Nephron (organoid): Measurements from ENCODE around the gene SFXN1.

Experiments
- H3K27ac Mint-ChIP-seq, 3 experiments: 2 replicates each; pipeline ENCODE4 v1.8.0; 2020; ENCODE audit warnings: mixed read lengths in 3 of 3, mild to moderate bottlenecking in 2 of 3, moderate library complexity in 1 of 3
- H3K27me3 Mint-ChIP-seq: 2 replicates; pipeline ENCODE4 v1.8.0; 2021; ENCODE audit warnings: low read depth, mild to moderate bottlenecking, moderate library complexity, mixed read lengths
- H3K36me3 Mint-ChIP-seq: 2 replicates; pipeline ENCODE4 v1.8.0; 2020; ENCODE audit warnings: low read depth, mixed read lengths
- H3K4me1 Mint-ChIP-seq: 2 replicates; pipeline ENCODE4 v1.8.0; 2020; ENCODE audit warnings: mixed read lengths
- H3K4me3 Mint-ChIP-seq, 3 experiments: 2 replicates each; pipeline ENCODE4 v1.8.0; 2020; ENCODE audit warnings: mild to moderate bottlenecking in 3 of 3, mixed read lengths in 3 of 3, moderate library complexity in 2 of 3
- H3K9me3 Mint-ChIP-seq: 2 replicates; pipeline ENCODE4 v1.8.0; 2020; ENCODE audit warnings: mixed read lengths
- TF ChIP-seq, protein P1 (sequence below), 3 experiments: fragments of 200-600 bp; sonication (generic); IDR thresholded peaks; one replicate each; pipeline ENCODE4 v1.5.0; 2021; ENCODE audit warnings: antibody characterized with exemption in 3 of 3; ENCODE audit not compliant: unreplicated experiment in 3 of 3

The SFXN1 gene

DNA sequence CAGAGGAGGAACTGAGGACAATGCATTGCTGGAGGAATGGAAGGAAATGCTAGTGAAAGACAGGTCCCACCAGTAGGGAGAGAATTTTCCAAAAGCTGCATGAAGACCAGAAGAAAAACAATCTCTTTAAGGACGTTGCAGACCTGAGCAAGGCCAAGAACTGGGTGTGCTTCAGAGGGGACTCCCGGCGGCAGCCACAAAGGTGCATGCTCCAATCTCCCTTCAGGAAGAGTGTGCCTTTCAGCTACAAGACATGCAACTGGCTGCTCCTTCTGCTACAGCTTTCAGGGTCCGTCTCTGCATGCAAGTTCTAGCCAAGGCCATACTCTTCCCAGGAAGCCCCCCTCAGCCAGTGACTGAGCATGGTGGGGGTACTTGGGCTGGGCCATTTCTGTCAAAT, 62.9 kb downstream of the SFXN1 start:
- Mint-ChIP-seq H3K27me3 (peaks cover 21% of the 10 kb centered on the region), H3K4me3 (no peak overlapping the region), H3K27ac (no peak overlapping the region), H3K4me1 (no peaks in the 10 kb centered on the region), H3K36me3 (no peaks in the 10 kb centered on the region), H3K9me3 (no peaks in the 10 kb centered on the region)
- TF ChIP-seq, protein P1, sequence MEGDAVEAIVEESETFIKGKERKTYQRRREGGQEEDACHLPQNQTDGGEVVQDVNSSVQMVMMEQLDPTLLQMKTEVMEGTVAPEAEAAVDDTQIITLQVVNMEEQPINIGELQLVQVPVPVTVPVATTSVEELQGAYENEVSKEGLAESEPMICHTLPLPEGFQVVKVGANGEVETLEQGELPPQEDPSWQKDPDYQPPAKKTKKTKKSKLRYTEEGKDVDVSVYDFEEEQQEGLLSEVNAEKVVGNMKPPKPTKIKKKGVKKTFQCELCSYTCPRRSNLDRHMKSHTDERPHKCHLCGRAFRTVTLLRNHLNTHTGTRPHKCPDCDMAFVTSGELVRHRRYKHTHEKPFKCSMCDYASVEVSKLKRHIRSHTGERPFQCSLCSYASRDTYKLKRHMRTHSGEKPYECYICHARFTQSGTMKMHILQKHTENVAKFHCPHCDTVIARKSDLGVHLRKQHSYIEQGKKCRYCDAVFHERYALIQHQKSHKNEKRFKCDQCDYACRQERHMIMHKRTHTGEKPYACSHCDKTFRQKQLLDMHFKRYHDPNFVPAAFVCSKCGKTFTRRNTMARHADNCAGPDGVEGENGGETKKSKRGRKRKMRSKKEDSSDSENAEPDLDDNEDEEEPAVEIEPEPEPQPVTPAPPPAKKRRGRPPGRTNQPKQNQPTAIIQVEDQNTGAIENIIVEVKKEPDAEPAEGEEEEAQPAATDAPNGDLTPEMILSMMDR (IDR thresholded peaks at IDR 0.05; ENCODE audit: unreplicated experiment in 3 of 3) = no peak

DNA sequence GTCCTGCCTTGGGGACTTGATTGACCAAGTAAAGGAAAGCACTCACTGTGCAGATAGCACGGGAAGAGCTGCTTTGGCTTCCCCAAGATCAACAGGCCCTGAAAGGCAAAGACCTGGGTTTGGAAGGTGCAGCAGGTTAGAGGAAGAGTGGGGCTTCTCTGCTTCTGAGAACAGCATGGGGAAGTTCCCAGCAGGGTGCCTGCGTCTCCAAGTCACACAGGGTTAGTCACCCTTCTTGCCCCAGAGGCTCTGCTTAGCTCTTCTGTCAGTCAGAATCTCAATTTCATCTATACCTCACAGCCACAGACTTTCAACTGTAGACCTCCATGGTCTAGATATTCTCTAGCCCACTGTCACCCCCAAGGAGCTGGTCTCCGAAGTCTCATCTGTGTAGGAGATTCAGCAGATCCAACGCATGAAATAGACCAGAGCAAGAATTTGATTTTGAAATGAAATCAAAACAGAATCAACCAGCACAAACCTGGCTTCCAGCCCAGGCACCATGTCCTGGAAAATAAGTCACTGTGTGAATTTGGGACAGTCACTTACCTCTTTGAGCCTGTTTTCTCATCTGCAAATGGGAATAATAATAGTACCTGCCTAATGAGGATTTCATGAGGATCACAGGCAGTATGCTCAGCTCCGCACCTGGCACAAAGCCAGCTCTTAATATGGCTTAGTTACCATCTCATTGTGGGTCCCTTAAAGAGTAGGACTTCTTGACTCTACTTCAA, 64.0 kb downstream of the SFXN1 start:
- Mint-ChIP-seq H3K9me3 (no peaks in the 10 kb centered on the region), H3K27me3 (peaks cover 24% of the 10 kb centered on the region), H3K36me3 (no peaks in the 10 kb centered on the region), H3K4me1 (no peaks in the 10 kb centered on the region), H3K4me3 (no peak overlapping the region), H3K27ac (no peak overlapping the region)
- TF ChIP-seq, protein P1 (IDR thresholded peaks at IDR 0.05; ENCODE audit: unreplicated experiment in 3 of 3) = no peak

GRCh38 chr5:175542966-175543235, 64.5 kb downstream of the SFXN1 start:
- no peak overlapping the region for H3K4me3 Mint-ChIP-seq
- H3K27ac Mint-ChIP-seq = no peak overlapping the region

GRCh38 chr5:175544108-175544511, 65.8 kb downstream of the SFXN1 start:
- no peak overlapping the region for H3K4me3 Mint-ChIP-seq
- TF ChIP-seq, protein P1 (IDR thresholded peaks at IDR 0.05; ENCODE audit: unreplicated experiment in 3 of 3) = no peak
- peaks cover 33% of the 10 kb centered on the region for H3K27me3 Mint-ChIP-seq
- H3K4me1 Mint-ChIP-seq = no peaks in the 10 kb centered on the region
- H3K36me3 Mint-ChIP-seq = no peaks in the 10 kb centered on the region
- H3K9me3 Mint-ChIP-seq = no peaks in the 10 kb centered on the region
- no peak overlapping the region for H3K27ac Mint-ChIP-seq

More at GRCh38 chr5:175542966-175543235, 64.5 kb downstream of the SFXN1 start:
- Mint-ChIP-seq H3K4me1 (no peaks in the 10 kb centered on the region), H3K9me3 (no peaks in the 10 kb centered on the region), H3K36me3 (no peaks in the 10 kb centered on the region), H3K27me3 (peaks cover 25% of the 10 kb centered on the region)
- TF ChIP-seq, protein P1 (IDR thresholded peaks at IDR 0.05; ENCODE audit: unreplicated experiment in 3 of 3) = no peak

DNA sequence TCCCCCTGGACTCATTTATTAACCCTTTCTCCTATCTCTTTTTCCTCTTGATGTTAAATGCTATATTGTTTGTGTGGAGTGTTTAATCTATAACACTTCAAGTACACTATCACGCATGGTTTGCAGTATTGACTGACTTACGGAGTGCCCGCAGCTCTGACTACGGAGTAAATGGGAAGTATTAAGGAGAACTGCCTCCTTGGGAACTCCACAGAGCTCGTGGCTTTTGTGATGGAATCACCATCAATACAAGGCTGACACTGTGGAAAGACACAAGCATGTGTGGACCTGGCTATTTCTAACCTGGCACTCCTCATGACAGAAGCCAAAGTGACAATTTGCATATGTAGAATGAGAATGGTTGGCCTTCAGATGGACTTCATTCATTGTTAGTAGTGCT, 66.2 kb downstream of the SFXN1 start:
- TF ChIP-seq, protein P1 (IDR thresholded peaks at IDR 0.05; ENCODE audit: unreplicated experiment in 3 of 3) = no peak
- no peak overlapping the region for H3K4me3 Mint-ChIP-seq

GRCh38 chr5:175547842-175548241, 69.5 kb downstream of the SFXN1 start:
- H3K9me3 Mint-ChIP-seq = no peaks in the 10 kb centered on the region
- TF ChIP-seq, protein P1 (IDR thresholded peaks at IDR 0.05; ENCODE audit: unreplicated experiment in 3 of 3) = no peak
- H3K4me1 Mint-ChIP-seq = no peaks in the 10 kb centered on the region
- H3K4me3 Mint-ChIP-seq = no peak overlapping the region
- H3K36me3 Mint-ChIP-seq = no peaks in the 10 kb centered on the region
- H3K27ac Mint-ChIP-seq = no peak overlapping the region
- peaks cover 25% of the 10 kb centered on the region for H3K27me3 Mint-ChIP-seq

More for the DNA sequence above, 66.2 kb downstream of the SFXN1 start:
- H3K36me3 Mint-ChIP-seq = no peaks in the 10 kb centered on the region
- H3K4me1 Mint-ChIP-seq = no peaks in the 10 kb centered on the region
- no peaks in the 10 kb centered on the region for H3K9me3 Mint-ChIP-seq
- H3K27ac Mint-ChIP-seq = no peak overlapping the region
- H3K27me3 Mint-ChIP-seq = peaks cover 35% of the 10 kb centered on the region
